Coronary artery (tissue), 2 donors: ENCODE results near the gene KLHL41.
A peak's percentile ranks its signal among the peaks of the same experiment; 100 is the strongest.

Source experiments
- DNase-seq: peaks from one replicate; pipeline ENCODE4 v3.0.0-alpha.2; 2017; ENCODE audit warnings: low spot score
- H3K27ac ChIP-seq, 2 donors: fragments of 200-600 bp; sonication (generic); one replicate each; pipeline ENCODE4 v1.5.1; 2016 to 2019
- H3K4me3 ChIP-seq: fragments of 200-600 bp; sonication (generic); 2 replicates; pipeline ENCODE4 v1.5.1; 2016; ENCODE audit warnings: mild to moderate bottlenecking, moderate library complexity
- CTCF ChIP-seq: fragments of 200-600 bp; sonication (generic); IDR thresholded peaks from one replicate; pipeline ENCODE4 v1.5.1; 2019; ENCODE audit warnings: antibody characterized with exemption

KLHL41 gene

GRCh38 chr2:169504651-169505050 is 4.9 kb upstream of the KLHL41 start:
- no peak for TF ChIP-seq CTCF

GRCh38 chr2:169507698-169508097 is 1.8 kb upstream of the KLHL41 start:
- TF ChIP-seq CTCF = no peak
- no peak overlapping the region for H3K27ac ChIP-seq
- DNase-seq = no peak
- no peak overlapping the region for H3K4me3 ChIP-seq

More at GRCh38 chr2:169504651-169505050, 4.9 kb upstream of the KLHL41 start:
- H3K4me3 ChIP-seq = no peak overlapping the region
- H3K27ac ChIP-seq = no peak overlapping the region
- DNase-seq = no peak

GRCh38 chr2:169509955-169510354 is 453 bp downstream of the KLHL41 start:
- no peak for DNase-seq
- Histone ChIP-seq H3K27ac (peak overlapping the region in 1 of 2 donors; percentile 9), H3K4me3 (no peak overlapping the region)
- no peak for TF ChIP-seq CTCF

- H3K4me3 ChIP-seq = no peak overlapping the region
- DNase-seq = no peak
- TF ChIP-seq CTCF = no peak
- no peak overlapping the region for H3K27ac ChIP-seq
Observed at GRCh38 chr2:169510496-169510895, 994 bp downstream of the KLHL41 start.

- Histone ChIP-seq H3K4me3 (no peak overlapping the region), H3K27ac (no peak overlapping the region)
- DNase-seq = no peak
- no peak for TF ChIP-seq CTCF
Observed at GRCh38 chr2:169511818-169512217, 2.3 kb downstream of the KLHL41 start.

- Histone ChIP-seq H3K27ac (no peak overlapping the region), H3K4me3 (no peak overlapping the region)
- TF ChIP-seq CTCF = no peak
- DNase-seq = no peak
Observed at GRCh38 chr2:169512525-169512924, 3.0 kb downstream of the KLHL41 start.

GRCh38 chr2:169513094-169513493 is 3.6 kb downstream of the KLHL41 start:
- no peak for TF ChIP-seq CTCF
- Histone ChIP-seq H3K27ac (no peak overlapping the region), H3K4me3 (no peak overlapping the region)
- no peak for DNase-seq
